OCI-LY1 (cell line): ENCODE data around the gene TMCO2.

ENCODE experiments used
- H2AFZ ChIP-seq: fragments of 200-600 bp; sonication (generic), shearing (Covaris generic); 2 replicates; pipeline ENCODE4 v1.6.0; 2014; ENCODE audit warnings: antibody characterized with exemption, mild to moderate bottlenecking, low read length
- H3F3A ChIP-seq: fragments of 200-600 bp; sonication (generic), shearing (Covaris generic); 2 replicates; pipeline ENCODE4 v1.6.0; 2014; ENCODE audit warnings: mild to moderate bottlenecking, antibody characterized with exemption, low read length, moderate library complexity; ENCODE audit not compliant: insufficient read depth
- H3K27ac ChIP-seq: fragments of 200-600 bp; sonication (generic); 2 replicates; pipeline ENCODE4 v1.5.1; 2014; ENCODE audit warnings: low read length, mixed run types, mild to moderate bottlenecking, low read depth; ENCODE audit not compliant: poor library complexity, severe bottlenecking
- H3K27me3 ChIP-seq: fragments of 200-600 bp; sonication (generic); 2 replicates; pipeline ENCODE4 v1.6.0; 2014; ENCODE audit warnings: antibody characterized with exemption, mild to moderate bottlenecking, low read length, moderate library complexity; ENCODE audit not compliant: insufficient read depth
- H3K36me3 ChIP-seq: fragments of 200-600 bp; sonication (generic); 2 replicates; pipeline ENCODE4 v1.6.1; 2014; ENCODE audit warnings: mild to moderate bottlenecking, antibody characterized with exemption, low read length, moderate library complexity, mixed read lengths; ENCODE audit not compliant: insufficient read depth
- H3K4me1 ChIP-seq: fragments of 200-600 bp; sonication (generic); 2 replicates; pipeline ENCODE4 v1.5.1; 2014; ENCODE audit warnings: mild to moderate bottlenecking, low read length, moderate library complexity; ENCODE audit not compliant: insufficient read depth, severe bottlenecking
- H3K4me2 ChIP-seq: fragments of 200-600 bp; sonication (generic), shearing (Covaris generic); 2 replicates; pipeline ENCODE4 v1.6.1; 2014; ENCODE audit warnings: low read length
- H3K4me3 ChIP-seq: fragments of 200-600 bp; sonication (generic); 2 replicates; pipeline ENCODE4 v1.5.1; 2014; ENCODE audit warnings: low read length, low read depth, mild to moderate bottlenecking, mixed read lengths; ENCODE audit not compliant: poor library complexity, severe bottlenecking
- H3K79me2 ChIP-seq: fragments of 200-600 bp; shearing (Covaris generic); 2 replicates; pipeline ENCODE4 v1.6.1; 2016; ENCODE audit warnings: mixed run types, low read length, mixed read lengths; ENCODE audit not compliant: insufficient read depth
- H3K9ac ChIP-seq: fragments of 200-600 bp; sonication (generic), shearing (Covaris generic); 2 replicates; pipeline ENCODE4 v1.6.1; 2014; ENCODE audit warnings: mild to moderate bottlenecking, low read length, mixed read lengths
- H3K9me2 ChIP-seq: fragments of 200-600 bp; sonication (generic), shearing (Covaris generic); 2 replicates; pipeline ENCODE4 v1.6.1; 2014; ENCODE audit warnings: low read depth, mild to moderate bottlenecking, low read length, mixed read lengths
- H3K9me3 ChIP-seq: fragments of 200-600 bp; shearing (Covaris generic); 2 replicates; pipeline ENCODE4 v1.6.1; 2014; ENCODE audit warnings: low read length, mixed read lengths
- H4K20me1 ChIP-seq: fragments of 200-600 bp; sonication (generic), shearing (Covaris generic); 2 replicates; pipeline ENCODE4 v1.6.0; 2016; ENCODE audit warnings: mild to moderate bottlenecking, low read length; ENCODE audit not compliant: insufficient read depth
- CTCF ChIP-seq: fragments of 200-600 bp; sonication (generic), shearing (Covaris generic); IDR thresholded peaks from 2 replicates; pipeline ENCODE4 v1.5.1; 2017; ENCODE audit warnings: mild to moderate bottlenecking, antibody characterized with exemption, low read length, moderate library complexity, mixed read lengths
- EZH2 ChIP-seq: fragments of 200-600 bp; sonication (generic), shearing (Covaris generic); IDR thresholded peaks from 2 replicates; pipeline ENCODE4 v1.8.0; 2017; ENCODE audit warnings: borderline replicate concordance, mixed run types, mild to moderate bottlenecking, antibody characterized with exemption, low read length, moderate library complexity, mixed read lengths

TMCO2 gene

DNA sequence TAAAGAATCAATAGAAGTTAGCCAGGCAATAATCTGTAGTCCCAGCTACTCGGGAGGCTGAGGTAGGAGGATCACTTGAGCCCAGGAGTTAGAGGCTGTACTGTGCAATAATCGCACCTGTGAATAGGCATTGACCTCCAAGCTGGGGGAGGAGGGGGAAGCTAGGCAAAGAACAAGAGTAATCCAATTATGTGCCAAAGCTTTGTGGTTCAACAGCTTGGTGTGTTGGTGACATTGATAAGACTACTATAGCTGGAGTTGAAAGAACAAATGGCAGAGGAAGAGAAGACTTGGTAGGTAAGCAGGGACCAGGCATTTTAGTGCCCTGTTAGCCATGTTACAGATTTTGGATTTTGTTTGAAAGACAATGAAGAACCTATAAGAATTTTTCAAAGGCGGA, 2.1 kb upstream of the TMCO2 start:
- no peak overlapping the region for H3K9ac ChIP-seq

GRCh38 chr1:40248412-40248811, 675 bp downstream of the TMCO2 start:
- H3K27me3 ChIP-seq, result no peaks in the 10 kb centered on the region
- H2AFZ ChIP-seq, result no peak overlapping the region
- H3K4me3 ChIP-seq, result no peak overlapping the region
- TF ChIP-seq EZH2 (no peak), CTCF (no peak)
- H3F3A ChIP-seq, result no peaks in the 10 kb centered on the region
- H3K27ac ChIP-seq, result no peak overlapping the region
- H3K36me3 ChIP-seq, result no peaks in the 10 kb centered on the region
- H3K9me2 ChIP-seq, result no peaks in the 10 kb centered on the region
- H3K79me2 ChIP-seq, result no peaks in the 10 kb centered on the region
- H4K20me1 ChIP-seq, result no peaks in the 10 kb centered on the region
- H3K4me2 ChIP-seq, result no peak overlapping the region
- no peak overlapping the region for H3K9ac ChIP-seq
- no peaks in the 10 kb centered on the region for H3K4me1 ChIP-seq
- no peaks in the 10 kb centered on the region for H3K9me3 ChIP-seq

More for the DNA sequence above, 2.1 kb upstream of the TMCO2 start:
- H3K36me3 ChIP-seq, result no peaks in the 10 kb centered on the region
- H3K4me2 ChIP-seq, result no peak overlapping the region
- H3K27ac ChIP-seq, result no peak overlapping the region
- no peaks in the 10 kb centered on the region for H3F3A ChIP-seq
- H3K9me3 ChIP-seq, result no peaks in the 10 kb centered on the region
- H2AFZ ChIP-seq, result no peak overlapping the region
- no peaks in the 10 kb centered on the region for H4K20me1 ChIP-seq
- H3K9me2 ChIP-seq, result no peaks in the 10 kb centered on the region
- H3K79me2 ChIP-seq, result no peaks in the 10 kb centered on the region
- no peak overlapping the region for H3K4me3 ChIP-seq
- no peaks in the 10 kb centered on the region for H3K27me3 ChIP-seq
- TF ChIP-seq EZH2 (no peak), CTCF (no peak)
- H3K4me1 ChIP-seq, result no peaks in the 10 kb centered on the region

DNA sequence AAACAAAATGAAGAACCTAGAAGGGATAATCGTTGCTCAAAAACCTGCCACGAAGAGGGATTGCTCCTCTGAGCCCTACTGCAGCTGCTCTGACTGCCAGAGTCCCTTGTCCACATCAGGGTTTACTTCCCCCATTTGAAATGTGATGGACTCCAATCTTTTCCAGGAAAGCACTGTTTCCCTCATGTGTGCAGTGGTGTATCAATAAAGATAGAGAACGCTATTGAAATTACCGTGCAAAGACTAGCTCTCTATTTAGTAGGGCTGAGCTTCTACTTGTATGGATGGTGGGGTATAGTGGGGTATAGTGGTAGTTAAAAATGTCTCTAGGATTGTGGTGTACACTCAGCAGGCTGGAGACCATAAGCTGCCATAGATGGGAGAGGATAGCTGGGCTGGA, 3.7 kb downstream of the TMCO2 start:
- no peaks in the 10 kb centered on the region for H3F3A ChIP-seq
- no peak overlapping the region for H3K9ac ChIP-seq
- H2AFZ ChIP-seq, result no peak overlapping the region
- no peak overlapping the region for H3K4me2 ChIP-seq
- no peaks in the 10 kb centered on the region for H3K36me3 ChIP-seq
- no peaks in the 10 kb centered on the region for H4K20me1 ChIP-seq
- H3K79me2 ChIP-seq, result no peaks in the 10 kb centered on the region
- H3K27me3 ChIP-seq, result no peaks in the 10 kb centered on the region
- no peak overlapping the region for H3K4me3 ChIP-seq
- TF ChIP-seq CTCF (no peak), EZH2 (no peak)
- no peaks in the 10 kb centered on the region for H3K9me2 ChIP-seq
- no peaks in the 10 kb centered on the region for H3K9me3 ChIP-seq
- H3K4me1 ChIP-seq, result peaks cover 4% of the 10 kb centered on the region
- H3K27ac ChIP-seq, result no peak overlapping the region
